Measurements from ENCODE around the gene RGS7. TPM values are rescaled to one million over a fixed set of nuclear protein-coding genes. Genes with fewer than 3 reads are reported as not detected.
"Not testable (repeated sequence)": the region's sequence is repeated elsewhere in the genome, so short reads cannot be mapped to it uniquely, and the experiment has no call there.

Gene RGS7
- total RNA-seq, 2 experiments from 2014 or later: not detected

- intact Hi-C loops (cut with micrococcal nuclease): no loop called here
- no peaks in the 10 kb centered on the region for H3K36me3 Mint-ChIP-seq (ENCODE audit: low read depth)
- H3K27ac Mint-ChIP-seq: no peak overlapping the region
- POLR2A ChIA-PET: interaction anchor here (1.6 kb wide), 1 partner anchor 16 kb away, joined by 3 read pairs; no protein-coding TSS in a partner anchor
- no peaks in the 10 kb centered on the region for H3K9me3 Mint-ChIP-seq
- TF ChIP-seq CTCF (IDR thresholded peaks at IDR 0.05): no peak
- H3K4me1 Mint-ChIP-seq (ENCODE audit: low read depth): no peaks in the 10 kb centered on the region
- CTCF ChIA-PET: no interaction called here
- ATAC-seq (no peak), DNase-seq (no peak)
- H3K4me3 Mint-ChIP-seq: no peak overlapping the region
- no peaks in the 10 kb centered on the region for H3K27me3 Mint-ChIP-seq
Observed at GRCh38 chr1:241309651-241310050, 47.4 kb downstream of the RGS7 start.

GRCh38 chr1:241308471-241308870 is 48.5 kb downstream of the RGS7 start:
- no peak for TF ChIP-seq CTCF (IDR thresholded peaks at IDR 0.05)
- no peaks in the 10 kb centered on the region for H3K27me3 Mint-ChIP-seq
- intact Hi-C loops (cut with micrococcal nuclease): no loop called here
- ChIA-PET CTCF (no interaction called here), POLR2A (no interaction called here)
- H3K36me3 Mint-ChIP-seq (ENCODE audit: low read depth): no peaks in the 10 kb centered on the region
- ATAC-seq (no peak), DNase-seq (no peak)
- no peak overlapping the region for H3K27ac Mint-ChIP-seq
- no peak overlapping the region for H3K4me3 Mint-ChIP-seq
- peaks cover 8% of the 10 kb centered on the region for H3K9me3 Mint-ChIP-seq
- H3K4me1 Mint-ChIP-seq (ENCODE audit: low read depth): no peaks in the 10 kb centered on the region

GRCh38 chr1:241308011-241308410 is 49.0 kb downstream of the RGS7 start:
- Mint-ChIP-seq H3K4me1 (ENCODE audit: low read depth) (no peaks in the 10 kb centered on the region), H3K4me3 (no peak overlapping the region), H3K36me3 (ENCODE audit: low read depth) (no peaks in the 10 kb centered on the region), H3K27ac (no peak overlapping the region), H3K9me3 (peaks cover 12% of the 10 kb centered on the region), H3K27me3 (no peaks in the 10 kb centered on the region)
- POLR2A ChIA-PET: no interaction called here
- no peak for ATAC-seq
- no peak for DNase-seq
- intact Hi-C loops (cut with micrococcal nuclease): no loop called here
- TF ChIP-seq CTCF (IDR thresholded peaks at IDR 0.05): no peak
- CTCF ChIA-PET: no interaction called here

- DNase-seq (no peak), ATAC-seq (no peak)
- no peak for TF ChIP-seq CTCF (IDR thresholded peaks at IDR 0.05)
- ChIA-PET POLR2A (no interaction called here), CTCF (no interaction called here)
- Mint-ChIP-seq H3K27ac (no peak overlapping the region), H3K27me3 (no peaks in the 10 kb centered on the region), H3K9me3 (peaks cover 16% of the 10 kb centered on the region), H3K4me1 (ENCODE audit: low read depth) (no peaks in the 10 kb centered on the region), H3K36me3 (ENCODE audit: low read depth) (no peaks in the 10 kb centered on the region), H3K4me3 (no peak overlapping the region)
- intact Hi-C loops (cut with micrococcal nuclease): no loop called here
Observed at GRCh38 chr1:241306125-241306790, 50.7 kb downstream of the RGS7 start.

- H3K27ac Mint-ChIP-seq; H3K36me3 Mint-ChIP-seq (ENCODE audit: low read depth); DNase-seq; H3K27me3 Mint-ChIP-seq; ATAC-seq; H3K4me1 Mint-ChIP-seq (ENCODE audit: low read depth); intact Hi-C loops (cut with micrococcal nuclease); POLR2A ChIA-PET; CTCF ChIA-PET; H3K4me3 Mint-ChIP-seq: not testable (repeated sequence)
- H3K9me3 Mint-ChIP-seq: peaks cover 17% of the 10 kb centered on the region
Observed at GRCh38 chr1:241302024-241302423, 55.0 kb downstream of the RGS7 start.
